Measurements from ENCODE around the gene MAGI1.

DNA sequence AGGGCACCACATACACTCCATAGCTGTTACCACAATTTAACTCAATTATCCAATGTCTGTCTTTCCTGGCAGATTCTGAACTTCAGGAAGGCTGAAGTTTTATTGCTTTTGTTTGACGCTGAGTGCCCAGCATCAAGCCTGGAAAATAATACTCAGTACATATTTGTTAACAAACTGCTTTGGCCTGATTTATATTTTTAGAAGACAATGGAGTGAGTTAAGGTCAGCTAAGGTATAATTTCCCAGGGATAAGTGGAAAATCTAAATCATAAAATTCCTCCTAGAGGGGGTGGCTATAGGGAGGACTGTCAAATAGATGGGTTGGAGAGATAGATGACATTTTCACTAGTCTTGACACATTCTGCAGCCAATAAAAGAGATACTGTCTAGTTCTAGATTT, 691.6 kb downstream of the MAGI1 start:
- TF ChIP-seq POLR2AphosphoS5 (IDR thresholded peaks at IDR 0.05; ENCODE audit: low read depth, low read length) (no peak), RFX5 (IDR thresholded peaks at IDR 0.05; ENCODE audit: low read length) (no peak), YY1 (IDR thresholded peaks at IDR 0.05; ENCODE audit: low read depth) (no peak), RXRA (IDR thresholded peaks at IDR 0.05; ENCODE audit: borderline replicate concordance, low read depth) (no peak), EP300 (IDR thresholded peaks at IDR 0.05; ENCODE audit: borderline replicate concordance in 1 of 2, low read depth in 1 of 2, low read length in 1 of 2) (no peak), TCF12 (IDR thresholded peaks at IDR 0.05) (no peak), NFIC (IDR thresholded peaks at IDR 0.05; ENCODE audit: borderline replicate concordance) (no peak), RAD21 (IDR thresholded peaks at IDR 0.05; ENCODE audit: low read length) (no peak)
- TF ChIP-seq, protein P1, sequence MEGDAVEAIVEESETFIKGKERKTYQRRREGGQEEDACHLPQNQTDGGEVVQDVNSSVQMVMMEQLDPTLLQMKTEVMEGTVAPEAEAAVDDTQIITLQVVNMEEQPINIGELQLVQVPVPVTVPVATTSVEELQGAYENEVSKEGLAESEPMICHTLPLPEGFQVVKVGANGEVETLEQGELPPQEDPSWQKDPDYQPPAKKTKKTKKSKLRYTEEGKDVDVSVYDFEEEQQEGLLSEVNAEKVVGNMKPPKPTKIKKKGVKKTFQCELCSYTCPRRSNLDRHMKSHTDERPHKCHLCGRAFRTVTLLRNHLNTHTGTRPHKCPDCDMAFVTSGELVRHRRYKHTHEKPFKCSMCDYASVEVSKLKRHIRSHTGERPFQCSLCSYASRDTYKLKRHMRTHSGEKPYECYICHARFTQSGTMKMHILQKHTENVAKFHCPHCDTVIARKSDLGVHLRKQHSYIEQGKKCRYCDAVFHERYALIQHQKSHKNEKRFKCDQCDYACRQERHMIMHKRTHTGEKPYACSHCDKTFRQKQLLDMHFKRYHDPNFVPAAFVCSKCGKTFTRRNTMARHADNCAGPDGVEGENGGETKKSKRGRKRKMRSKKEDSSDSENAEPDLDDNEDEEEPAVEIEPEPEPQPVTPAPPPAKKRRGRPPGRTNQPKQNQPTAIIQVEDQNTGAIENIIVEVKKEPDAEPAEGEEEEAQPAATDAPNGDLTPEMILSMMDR (IDR thresholded peaks at IDR 0.05) = no peak
- TF ChIP-seq, protein P2, sequence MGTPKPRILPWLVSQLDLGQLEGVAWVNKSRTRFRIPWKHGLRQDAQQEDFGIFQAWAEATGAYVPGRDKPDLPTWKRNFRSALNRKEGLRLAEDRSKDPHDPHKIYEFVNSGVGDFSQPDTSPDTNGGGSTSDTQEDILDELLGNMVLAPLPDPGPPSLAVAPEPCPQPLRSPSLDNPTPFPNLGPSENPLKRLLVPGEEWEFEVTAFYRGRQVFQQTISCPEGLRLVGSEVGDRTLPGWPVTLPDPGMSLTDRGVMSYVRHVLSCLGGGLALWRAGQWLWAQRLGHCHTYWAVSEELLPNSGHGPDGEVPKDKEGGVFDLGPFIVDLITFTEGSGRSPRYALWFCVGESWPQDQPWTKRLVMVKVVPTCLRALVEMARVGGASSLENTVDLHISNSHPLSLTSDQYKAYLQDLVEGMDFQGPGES (IDR thresholded peaks at IDR 0.05; ENCODE audit: low read depth, low read length) = no peak
- TF ChIP-seq, protein P3, sequence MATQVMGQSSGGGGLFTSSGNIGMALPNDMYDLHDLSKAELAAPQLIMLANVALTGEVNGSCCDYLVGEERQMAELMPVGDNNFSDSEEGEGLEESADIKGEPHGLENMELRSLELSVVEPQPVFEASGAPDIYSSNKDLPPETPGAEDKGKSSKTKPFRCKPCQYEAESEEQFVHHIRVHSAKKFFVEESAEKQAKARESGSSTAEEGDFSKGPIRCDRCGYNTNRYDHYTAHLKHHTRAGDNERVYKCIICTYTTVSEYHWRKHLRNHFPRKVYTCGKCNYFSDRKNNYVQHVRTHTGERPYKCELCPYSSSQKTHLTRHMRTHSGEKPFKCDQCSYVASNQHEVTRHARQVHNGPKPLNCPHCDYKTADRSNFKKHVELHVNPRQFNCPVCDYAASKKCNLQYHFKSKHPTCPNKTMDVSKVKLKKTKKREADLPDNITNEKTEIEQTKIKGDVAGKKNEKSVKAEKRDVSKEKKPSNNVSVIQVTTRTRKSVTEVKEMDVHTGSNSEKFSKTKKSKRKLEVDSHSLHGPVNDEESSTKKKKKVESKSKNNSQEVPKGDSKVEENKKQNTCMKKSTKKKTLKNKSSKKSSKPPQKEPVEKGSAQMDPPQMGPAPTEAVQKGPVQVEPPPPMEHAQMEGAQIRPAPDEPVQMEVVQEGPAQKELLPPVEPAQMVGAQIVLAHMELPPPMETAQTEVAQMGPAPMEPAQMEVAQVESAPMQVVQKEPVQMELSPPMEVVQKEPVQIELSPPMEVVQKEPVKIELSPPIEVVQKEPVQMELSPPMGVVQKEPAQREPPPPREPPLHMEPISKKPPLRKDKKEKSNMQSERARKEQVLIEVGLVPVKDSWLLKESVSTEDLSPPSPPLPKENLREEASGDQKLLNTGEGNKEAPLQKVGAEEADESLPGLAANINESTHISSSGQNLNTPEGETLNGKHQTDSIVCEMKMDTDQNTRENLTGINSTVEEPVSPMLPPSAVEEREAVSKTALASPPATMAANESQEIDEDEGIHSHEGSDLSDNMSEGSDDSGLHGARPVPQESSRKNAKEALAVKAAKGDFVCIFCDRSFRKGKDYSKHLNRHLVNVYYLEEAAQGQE (IDR thresholded peaks at IDR 0.05; ENCODE audit: low read depth, low read length) = no peak

Data from SK-N-SH (cell line).